Activated CD8-positive, alpha-beta memory T cell treated with anti-CD3 and anti-CD28 coated beads, Interleukin-2, amount 50 U/mL, for 1 hour (primary cell): ENCODE data around the gene KCNRG.
"Not testable (repeated sequence)": the region's sequence is repeated elsewhere in the genome, so short reads cannot be mapped to it uniquely, and the experiment has no call there.

Experiments used
- DNase-seq: peaks from one replicate; pipeline ENCODE4 v3.0.0-alpha.2; 2020; ENCODE audit errors: extremely low read depth

The KCNRG gene

GRCh38 chr13:50015258-50015657 is at the start of gene KCNRG:
Gene KCNRG, plus strand, starts transcription at chr13:50015444. Its CDS starts 50 bp downstream, at chr13:50015494.
- no peak for DNase-seq

- DNase-seq, result no peak
Observed at GRCh38 chr13:49967456-49967855, 47.8 kb upstream of the KCNRG start.

GRCh38 chr13:49972709-49973108 is 42.5 kb upstream of the KCNRG start:
- no peak for DNase-seq

- DNase-seq, result no peak
Observed at GRCh38 chr13:49975826-49976225, 39.4 kb upstream of the KCNRG start.

GRCh38 chr13:49976314-49977258 is 38.7 kb upstream of the KCNRG start:
- DNase-seq, result peak; percentile 56

GRCh38 chr13:49977992-49978391 is 37.3 kb upstream of the KCNRG start:
- no peak for DNase-seq

- DNase-seq, result no peak
Observed at GRCh38 chr13:49980266-49980665, 35.0 kb upstream of the KCNRG start.

- DNase-seq, result no peak
Observed at GRCh38 chr13:49985129-49985528, 30.1 kb upstream of the KCNRG start.

GRCh38 chr13:49986471-49986870 is 28.8 kb upstream of the KCNRG start:
- no peak for DNase-seq

GRCh38 chr13:49990612-49991011 is 24.6 kb upstream of the KCNRG start:
- DNase-seq, result not testable (repeated sequence)

- DNase-seq, result no peak
Observed at GRCh38 chr13:49993111-49993510, 22.1 kb upstream of the KCNRG start.

- DNase-seq, result no peak
Observed at GRCh38 chr13:49993666-49994065, 21.6 kb upstream of the KCNRG start.

- no peak for DNase-seq
Observed at GRCh38 chr13:49995625-49996101, 19.6 kb upstream of the KCNRG start.

GRCh38 chr13:49996161-49996915 is 18.9 kb upstream of the KCNRG start:
- peak; percentile 60 for DNase-seq

GRCh38 chr13:49996951-49997895 is 18.0 kb upstream of the KCNRG start, which contains the start of gene TRIM13:
Gene TRIM13, plus strand, starts transcription at chr13:49997042. Its CDS starts 14,899 bp downstream, at chr13:50011941.
- peak; percentile 44 for DNase-seq

GRCh38 chr13:49997955-49998354 is 17.3 kb upstream of the KCNRG start:
- no peak for DNase-seq

GRCh38 chr13:49998714-49999624 is 16.3 kb upstream of the KCNRG start:
- no peak for DNase-seq

- DNase-seq, result no peak
Observed at GRCh38 chr13:50001287-50001686, 14.0 kb upstream of the KCNRG start.

GRCh38 chr13:50006426-50007135 is 8.7 kb upstream of the KCNRG start:
- no peak for DNase-seq

GRCh38 chr13:50011461-50011860 is 3.8 kb upstream of the KCNRG start:
- DNase-seq, result no peak
